HepG2 (cell line): ENCODE results near the gene WWP2. TPM values are rescaled to one million over a fixed set of nuclear protein-coding genes. Genes with fewer than 3 reads are reported as not detected.

Experiments used
- AHDC1 ChIP-seq: sonication (generic); formaldehyde crosslinking; IDR thresholded peaks from 2 replicates; pipeline ENCODE4 v1.5.1; 2020; ENCODE audit warnings: mild to moderate bottlenecking, missing genetic modification reagents, borderline replicate concordance
- FOXO1 ChIP-seq: sonication (generic); formaldehyde crosslinking; IDR thresholded peaks from 2 replicates; pipeline ENCODE4 v1.4.0; 2020; ENCODE audit warnings: missing genetic modification reagents
- MIER3 ChIP-seq: IDR thresholded peaks from 2 replicates; pipeline ENCODE4 v1.6.1; 2016; ENCODE audit warnings: missing compliant biosample characterization, borderline replicate concordance
- TBX3 ChIP-seq: fragments of 450-650 bp; IDR thresholded peaks from 2 replicates; pipeline ENCODE4 v1.6.1; 2017; ENCODE audit warnings: antibody characterized with exemption, mild to moderate bottlenecking, inconsistent platforms, borderline replicate concordance
- ZIK1 ChIP-seq: sonication (generic); formaldehyde crosslinking; IDR thresholded peaks from 2 replicates; pipeline ENCODE4 v1.5.0; 2020; ENCODE audit warnings: mild to moderate bottlenecking, low read depth, missing genetic modification reagents, borderline replicate concordance
- ZMYM2 ChIP-seq: sonication (generic); formaldehyde crosslinking; IDR thresholded peaks from 2 replicates; pipeline ENCODE4 v1.8.0; 2022; ENCODE audit warnings: mild to moderate bottlenecking, missing genetic modification reagents
- ZNF317 ChIP-seq: sonication (generic); formaldehyde crosslinking; IDR thresholded peaks from 2 replicates; pipeline ENCODE4 v1.5.0; 2020; ENCODE audit warnings: mild to moderate bottlenecking, missing genetic modification reagents
- ZNF318 ChIP-seq: sonication (generic); formaldehyde crosslinking; IDR thresholded peaks from 2 replicates; pipeline ENCODE4 v1.4.0; 2020; ENCODE audit warnings: mild to moderate bottlenecking, missing genetic modification reagents
- ZNF614 ChIP-seq: IDR thresholded peaks from 2 replicates; pipeline ENCODE4 v1.6.1; 2018; ENCODE audit warnings: missing biosample characterization, missing genetic modification reagents, inconsistent platforms, borderline replicate concordance
- polyA plus RNA-seq, 8 experiments: library from polyadenylated mRNA; depleted of rRNA in 3 of 8; stranded (reverse) in 7 of 8; unstranded in 1 of 8; fragments of >200 nt; fragmentation: Illumina TruSeq in 4 of 8; extraction: Trizol in 4 of 8; gene quantifications; 2 replicates each; pipeline versions ENCODE4 v1.2.1 to v1.2.3, GENCODE V29; 2011 to 2016; ENCODE audit warnings: low read depth in 4 of 8, missing spikeins in 1 of 8, mixed read lengths in 1 of 8; ENCODE audit not compliant: insufficient read depth in 1 of 8
- total RNA-seq, 5 experiments: library from RNA; depleted of rRNA; stranded (reverse); fragments of >200 nt; fragmentation: Illumina TruSeq; extraction: Trizol; gene quantifications; 2 replicates each; pipeline ENCODE4 v1.2.3, GENCODE V29; 2016; ENCODE audit warnings: low read depth in 1 of 5
- TF ChIP-seq, protein P1 (sequence below): sonication (generic); formaldehyde crosslinking; conservative IDR thresholded peaks from 2 replicates; pipeline ENCODE4 v1.4.0; 2020; ENCODE audit warnings: missing genetic modification reagents

WWP2 gene
- total and polyA plus RNA-seq, 2 of the 13 experiments (the other 11 are each of a cell fraction or from before 2014, with no cell fraction given): 11.4 to 28.2 TPM

GRCh38 chr16:69822174-69822935 is 60.2 kb downstream of the WWP2 start (continued):
- TF ChIP-seq AHDC1 (CRISPR knock-in tag) (peak; percentile 75; the same call in 1 of the 2 replicates), ZIK1 (CRISPR knock-in tag) (no peak), ZNF614 (CRISPR knock-in tag) (peak; percentile 60; the same call in 1 of the 2 replicates), TBX3 (peak; percentile 75; the same call in 1 of the 2 replicates), ZMYM2 (CRISPR knock-in tag) (peak; percentile 88), FOXO1 (CRISPR knock-in tag) (peak; percentile 91), ZNF318 (CRISPR knock-in tag) (0 out of 2 replicates have a peak, but pooled peaks have one; percentile 45), ZNF317 (CRISPR knock-in tag) (peak; percentile 81; the same call in 1 of the 2 replicates), MIER3 (CRISPR knock-in tag) (peak; percentile 70; the same call in 1 of the 2 replicates)
- TF ChIP-seq, protein P1, sequence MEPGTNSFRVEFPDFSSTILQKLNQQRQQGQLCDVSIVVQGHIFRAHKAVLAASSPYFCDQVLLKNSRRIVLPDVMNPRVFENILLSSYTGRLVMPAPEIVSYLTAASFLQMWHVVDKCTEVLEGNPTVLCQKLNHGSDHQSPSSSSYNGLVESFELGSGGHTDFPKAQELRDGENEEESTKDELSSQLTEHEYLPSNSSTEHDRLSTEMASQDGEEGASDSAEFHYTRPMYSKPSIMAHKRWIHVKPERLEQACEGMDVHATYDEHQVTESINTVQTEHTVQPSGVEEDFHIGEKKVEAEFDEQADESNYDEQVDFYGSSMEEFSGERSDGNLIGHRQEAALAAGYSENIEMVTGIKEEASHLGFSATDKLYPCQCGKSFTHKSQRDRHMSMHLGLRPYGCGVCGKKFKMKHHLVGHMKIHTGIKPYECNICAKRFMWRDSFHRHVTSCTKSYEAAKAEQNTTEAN (CRISPR knock-in tag): peak; percentile 80
